TTC549 (cell line): ENCODE measurements around the gene CNPPD1.
"Not testable (repeated sequence)": the region's sequence is repeated elsewhere in the genome, so short reads cannot be mapped to it uniquely, and the experiment has no call there.

Experiments
- FAIRE-seq: peaks from 2 replicates; lab custom pipeline; 2012; peaks lifted over from hg19 to GRCh38; lab: Jason Lieb, UNC

CNPPD1 gene

GRCh38 chr2:219207884-219208740, 31.4 kb upstream of the CNPPD1 start:
- FAIRE-seq = no peak

- no peak for FAIRE-seq
These were observed 30.6 kb upstream of the CNPPD1 start for GRCh38 chr2:219207134-219207883.

- FAIRE-seq = no peak
These were observed 29.8 kb upstream of the CNPPD1 start, which contains the start of gene ZFAND2B for GRCh38 chr2:219206328-219207133. Gene ZFAND2B (plus strand): TSS chr2:219206782. CDS start chr2:219206988, 206 bp downstream.

- no peak for FAIRE-seq
These were observed 29.2 kb upstream of the CNPPD1 start for GRCh38 chr2:219205981-219206327.

- no peak for FAIRE-seq
These were observed 28.4 kb upstream of the CNPPD1 start for GRCh38 chr2:219205165-219205538.

GRCh38 chr2:219204425-219205164, 27.9 kb upstream of the CNPPD1 start:
- no peak for FAIRE-seq

GRCh38 chr2:219201331-219201730, 24.6 kb upstream of the CNPPD1 start:
- not testable (repeated sequence) for FAIRE-seq

- not testable (repeated sequence) for FAIRE-seq
These were observed 24.0 kb upstream of the CNPPD1 start for GRCh38 chr2:219200502-219201326.

GRCh38 chr2:219199470-219200211, 22.9 kb upstream of the CNPPD1 start:
- no peak for FAIRE-seq

- FAIRE-seq = no peak
These were observed 22.2 kb upstream of the CNPPD1 start for GRCh38 chr2:219198974-219199373.

GRCh38 chr2:219197388-219197787, 20.7 kb upstream of the CNPPD1 start:
- FAIRE-seq = no peak

GRCh38 chr2:219186754-219187456, 10.2 kb upstream of the CNPPD1 start:
- no peak for FAIRE-seq

GRCh38 chr2:219184121-219184520, 7.4 kb upstream of the CNPPD1 start:
- no peak for FAIRE-seq

GRCh38 chr2:219183151-219183772, 6.5 kb upstream of the CNPPD1 start:
- no peak for FAIRE-seq

- no peak for FAIRE-seq
These were observed 5.8 kb upstream of the CNPPD1 start for GRCh38 chr2:219182331-219183150.

GRCh38 chr2:219181531-219181930, 4.8 kb upstream of the CNPPD1 start:
- no peak for FAIRE-seq

- no peak for FAIRE-seq
These were observed 4.2 kb upstream of the CNPPD1 start for GRCh38 chr2:219180961-219181360.
